Measurements from ENCODE around the gene NANOG. TPM values are rescaled to one million over a fixed set of nuclear protein-coding genes. Genes with fewer than 3 reads are reported as not detected.
"Not testable (repeated sequence)": the region's sequence is repeated elsewhere in the genome, so short reads cannot be mapped to it uniquely, and the experiment has no call there.

NANOG gene
- total RNA-seq, 4 donors from 2014 or later, result 0.16 to 0.41 TPM; not detected in 2

- intact Hi-C loops (cut with DNase I; ENCODE audit: low total_unique reads) (no loop called here), in situ Hi-C loops (cut with MboI; ENCODE audit: low pct_ligation_motif_present in 1 of 4, low pct_unique_long_range_greater_than_20kb in 1 of 4, low sequenced_read_pairs in 3 of 4) (loop anchor here in 1 of 4 donors (5.0 kb wide), 1 partner anchor 109 kb away; no protein-coding TSS in a partner anchor)
- Histone ChIP-seq H3K4me1 (no peaks in the 10 kb centered on the region), H3K9me3 (no peaks in the 10 kb centered on the region), H3K27ac (no peak overlapping the region), H3K27me3 (no peaks in the 10 kb centered on the region), H3K4me3 (no peak overlapping the region), H3K36me3 (no peaks in the 10 kb centered on the region)
- 69 to 70% methylated on average over 9 to 12 of the region's 12 CpGs for WGBS, 2 donors (ENCODE audit: low coverage in 1 of 2)
- TF ChIP-seq POLR2A (IDR thresholded peaks at IDR 0.05) (no peak), CTCF (IDR thresholded peaks at IDR 0.05) (no peak), EP300 (IDR thresholded peaks at IDR 0.05; ENCODE audit: low read depth) (no peak), POLR2AphosphoS5 (IDR thresholded peaks at IDR 0.05) (no peak)
- no peak for DNase-seq
Measured at GRCh38 chr12:7797698-7798398, 8.6 kb downstream of the NANOG start.

GRCh38 chr12:7798750-7799308, 9.6 kb downstream of the NANOG start:
- H3K4me1 ChIP-seq; H3K36me3 ChIP-seq; H3K4me3 ChIP-seq; DNase-seq; intact Hi-C loops (cut with DNase I; ENCODE audit: low total_unique reads); H3K9me3 ChIP-seq; H3K27ac ChIP-seq; H3K27me3 ChIP-seq: not testable (repeated sequence)
- WGBS, 2 donors (ENCODE audit: low coverage in 1 of 2), result 59 to 67% methylated on average over 1 to 3 of the region's 4 CpGs
- in situ Hi-C loops (cut with MboI; ENCODE audit: low pct_ligation_motif_present in 1 of 4, low pct_unique_long_range_greater_than_20kb in 1 of 4, low sequenced_read_pairs in 3 of 4), result loop anchor here in 1 of 4 donors (5.0 kb wide), 1 partner anchor 108 kb away; no protein-coding TSS in a partner anchor

GRCh38 chr12:7801460-7801859, 12.3 kb downstream of the NANOG start:
- WGBS, 2 donors (ENCODE audit: low coverage in 1 of 2), result 12 to 46% methylated on average over 3 to 4 of the region's 4 CpGs
- in situ Hi-C loops (cut with MboI; ENCODE audit: low pct_ligation_motif_present in 1 of 4, low pct_unique_long_range_greater_than_20kb in 1 of 4, low sequenced_read_pairs in 3 of 4), result loop anchor here in 2 of 4 donors (10.0 to 25.0 kb wide), 2 partner anchors 139 to 577 kb away; partner anchors contain the start of gene APOBEC1 (in 1 of the 2)
- intact Hi-C loops (cut with DNase I; ENCODE audit: low total_unique reads), result no loop called here
- TF ChIP-seq POLR2A (IDR thresholded peaks at IDR 0.05), result no peak
- no peak for TF ChIP-seq POLR2AphosphoS5 (IDR thresholded peaks at IDR 0.05)
- no peak for TF ChIP-seq CTCF (IDR thresholded peaks at IDR 0.05)
- no peak overlapping the region for H3K27ac ChIP-seq
- H3K9me3 ChIP-seq, result no peaks in the 10 kb centered on the region
- H3K4me1 ChIP-seq, result no peaks in the 10 kb centered on the region
- H3K36me3 ChIP-seq, result no peaks in the 10 kb centered on the region
- no peak overlapping the region for H3K4me3 ChIP-seq
- DNase-seq, result no peak
- no peaks in the 10 kb centered on the region for H3K27me3 ChIP-seq

- H3K9me3 ChIP-seq; H3K36me3 ChIP-seq; intact Hi-C loops (cut with DNase I; ENCODE audit: low total_unique reads); H3K27ac ChIP-seq; H3K27me3 ChIP-seq; H3K4me1 ChIP-seq; H3K4me3 ChIP-seq; DNase-seq: not testable (repeated sequence)
- WGBS, 2 donors (ENCODE audit: low coverage in 1 of 2), result 80 to 95% methylated on average over 5 to 6 of the region's 6 CpGs
- in situ Hi-C loops (cut with MboI; ENCODE audit: low pct_ligation_motif_present in 1 of 4, low pct_unique_long_range_greater_than_20kb in 1 of 4, low sequenced_read_pairs in 3 of 4), result loop anchor here in 2 of 4 donors (10.0 to 25.0 kb wide), 2 partner anchors 144 to 582 kb away; partner anchors contain the start of gene APOBEC1 (in 1 of the 2)
Measured at GRCh38 chr12:7806319-7806718, 17.1 kb downstream of the NANOG start.

- no peaks in the 10 kb centered on the region for H3K27me3 ChIP-seq
- WGBS, 2 donors (ENCODE audit: low coverage in 1 of 2), result 8 to 9% methylated on average over 1 to 2 of the region's 2 CpGs
- TF ChIP-seq POLR2A (IDR thresholded peaks at IDR 0.05) (no peak), POLR2AphosphoS5 (IDR thresholded peaks at IDR 0.05) (no peak), EP300 (IDR thresholded peaks at IDR 0.05; ENCODE audit: low read depth) (no peak), CTCF (IDR thresholded peaks at IDR 0.05) (peak; percentile 26 to 77 (median 66))
- no peaks in the 10 kb centered on the region for H3K4me1 ChIP-seq
- no peaks in the 10 kb centered on the region for H3K36me3 ChIP-seq
- intact Hi-C loops (cut with DNase I; ENCODE audit: low total_unique reads), result no loop called here
- no peaks in the 10 kb centered on the region for H3K9me3 ChIP-seq
- no peak overlapping the region for H3K27ac ChIP-seq
- in situ Hi-C loops (cut with MboI; ENCODE audit: low pct_ligation_motif_present in 1 of 4, low pct_unique_long_range_greater_than_20kb in 1 of 4, low sequenced_read_pairs in 3 of 4), result loop anchor here in 2 of 4 donors (10.0 to 25.0 kb wide), 2 partner anchors 145 to 582 kb away; partner anchors contain the start of gene APOBEC1 (in 1 of the 2)
- H3K4me3 ChIP-seq, result no peak overlapping the region
- DNase-seq, result peak; percentile 59
Measured at GRCh38 chr12:7806863-7807487, 17.8 kb downstream of the NANOG start.

- DNase-seq, result not testable (repeated sequence)
Measured at GRCh38 chr12:7825754-7826153, 36.6 kb downstream of the NANOG start.

GRCh38 chr12:7829737-7830136, 40.5 kb downstream of the NANOG start:
- DNase-seq; intact Hi-C loops (cut with DNase I; ENCODE audit: low total_unique reads): not testable (repeated sequence)

More at GRCh38 chr12:7825754-7826153, 36.6 kb downstream of the NANOG start:
- intact Hi-C loops (cut with DNase I; ENCODE audit: low total_unique reads); H3K9me3 ChIP-seq; H3K36me3 ChIP-seq; H3K4me1 ChIP-seq; H3K27ac ChIP-seq; H3K27me3 ChIP-seq; in situ Hi-C loops (cut with MboI; ENCODE audit: low pct_ligation_motif_present in 1 of 4, low pct_unique_long_range_greater_than_20kb in 1 of 4, low sequenced_read_pairs in 3 of 4); H3K4me3 ChIP-seq: not testable (repeated sequence)
- WGBS, 2 donors (ENCODE audit: low coverage in 1 of 2), result 66% methylated on average over 4 of the region's 4 CpGs; no CpG with 5 or more reads in 1 of the 2 donors

More at GRCh38 chr12:7829737-7830136, 40.5 kb downstream of the NANOG start:
- in situ Hi-C loops (cut with MboI; ENCODE audit: low pct_ligation_motif_present in 1 of 4, low pct_unique_long_range_greater_than_20kb in 1 of 4, low sequenced_read_pairs in 3 of 4); H3K36me3 ChIP-seq; H3K27ac ChIP-seq; H3K27me3 ChIP-seq; H3K9me3 ChIP-seq; H3K4me1 ChIP-seq; H3K4me3 ChIP-seq: not testable (repeated sequence)
- 86 to 92% methylated on average over 2 to 4 of the region's 4 CpGs for WGBS, 2 donors (ENCODE audit: low coverage in 1 of 2)
